ENCODE data around the gene ZNF101. TPM values are rescaled to one million over a fixed set of nuclear protein-coding genes. Genes with fewer than 3 reads are reported as not detected.

Gene ZNF101
- total RNA-seq, result 8.0 to 8.3 TPM (median 8.3 TPM) in 3 replicates

GRCh38 chr19:19668230-19669012, at the start of gene ZNF101:
ZNF101 (plus strand) TSS chr19:19668839; CDS start chr19:19668964, 125 bp downstream.
- Mint-ChIP-seq H3K4me1 (peaks cover 12% of the 10 kb centered on the region), H3K27ac (peak within 1 kb of the TSS; percentile 86)
- TF ChIP-seq CTCF (IDR thresholded peaks at IDR 0.05; ENCODE audit: unreplicated experiment), result no peak

GRCh38 chr19:19619181-19619848, 49.3 kb upstream of the ZNF101 start:
- Mint-ChIP-seq H3K27ac (peak overlapping the region; percentile 84), H3K4me3 (peak overlapping the region; percentile 73), H3K4me1 (peaks cover 26% of the 10 kb centered on the region), H3K27me3 (ENCODE audit: low read depth) (no peaks in the 10 kb centered on the region), H3K9me3 (no peaks in the 10 kb centered on the region), H3K36me3 (peaks cover 3% of the 10 kb centered on the region)
- TF ChIP-seq CTCF (IDR thresholded peaks at IDR 0.05; ENCODE audit: unreplicated experiment), result no peak
- no peak for DNase-seq (ENCODE audit: low spot score in 2 of 2, unreplicated experiment in 2 of 2)

More at GRCh38 chr19:19668230-19669012, at the start of gene ZNF101:
- Mint-ChIP-seq H3K4me3 (peak within 1 kb of the TSS; percentile 87), H3K36me3 (peaks cover 2% of the 10 kb centered on the region), H3K9me3 (no peaks in the 10 kb centered on the region), H3K27me3 (ENCODE audit: low read depth) (no peaks in the 10 kb centered on the region)
- peak; percentile 83 to 89 for DNase-seq (ENCODE audit: low spot score in 2 of 2, unreplicated experiment in 2 of 2)

- peaks cover 6% of the 10 kb centered on the region for H3K36me3 Mint-ChIP-seq
- no peaks in the 10 kb centered on the region for H3K9me3 Mint-ChIP-seq
- no peak overlapping the region for H3K4me3 Mint-ChIP-seq
- no peak for DNase-seq (ENCODE audit: low spot score in 2 of 2, unreplicated experiment in 2 of 2)
- peaks cover 26% of the 10 kb centered on the region for H3K4me1 Mint-ChIP-seq
- H3K27ac Mint-ChIP-seq, result peak overlapping the region; percentile 84
- H3K27me3 Mint-ChIP-seq (ENCODE audit: low read depth), result no peaks in the 10 kb centered on the region
- no peak for TF ChIP-seq CTCF (IDR thresholded peaks at IDR 0.05; ENCODE audit: unreplicated experiment)
These were observed 48.8 kb upstream of the ZNF101 start for GRCh38 chr19:19619849-19620210.

- Mint-ChIP-seq H3K27me3 (ENCODE audit: low read depth) (no peaks in the 10 kb centered on the region), H3K36me3 (peaks cover 11% of the 10 kb centered on the region), H3K4me1 (peaks cover 31% of the 10 kb centered on the region), H3K27ac (peak overlapping the region; percentile 25), H3K9me3 (no peaks in the 10 kb centered on the region), H3K4me3 (no peak overlapping the region)
- DNase-seq (ENCODE audit: low spot score in 2 of 2, unreplicated experiment in 2 of 2), result no peak
- no peak for TF ChIP-seq CTCF (IDR thresholded peaks at IDR 0.05; ENCODE audit: unreplicated experiment)
These were observed 45.3 kb upstream of the ZNF101 start for GRCh38 chr19:19623383-19623782.

- Mint-ChIP-seq H3K27ac (no peak overlapping the region), H3K4me1 (peaks cover 28% of the 10 kb centered on the region), H3K4me3 (no peak overlapping the region), H3K27me3 (ENCODE audit: low read depth) (no peaks in the 10 kb centered on the region), H3K36me3 (peaks cover 12% of the 10 kb centered on the region), H3K9me3 (no peaks in the 10 kb centered on the region)
- no peak for DNase-seq (ENCODE audit: low spot score in 2 of 2, unreplicated experiment in 2 of 2)
- TF ChIP-seq CTCF (IDR thresholded peaks at IDR 0.05; ENCODE audit: unreplicated experiment), result no peak
These were observed 44.5 kb upstream of the ZNF101 start for GRCh38 chr19:19624032-19624570.

All from mesothelial cell of epicardium (in vitro differentiated cells).